ENCODE data around the gene STAT1. TPM values are rescaled to one million over a fixed set of nuclear protein-coding genes. Genes with fewer than 3 reads are reported as not detected.
A peak's percentile ranks its signal among the peaks of the same experiment; 100 is the strongest.

Gene STAT1
- total and polyA plus RNA-seq, 10 of the 15 experiments (the other 5 are each of a cell fraction or from before 2014, with no cell fraction given) = 81.8 to 398 (median 307) TPM

- TF ChIP-seq EZH2 (IDR thresholded peaks at IDR 0.05; ENCODE audit: borderline replicate concordance, control insufficient read depth, low read depth, low read length) (no peak), NFYA (IDR thresholded peaks at IDR 0.05; ENCODE audit: borderline replicate concordance, low read depth, low read length) (no peak), E2F8 (IDR thresholded peaks at IDR 0.05; ENCODE audit: low read depth, partially characterized antibody) (no peak), JUND (IDR thresholded peaks at IDR 0.05; ENCODE audit: low read depth, low read length) (no peak), POLR2AphosphoS5 (IDR thresholded peaks at IDR 0.05; ENCODE audit: low read length) (peak; percentile 85), POLR2A (IDR thresholded peaks at IDR 0.05; ENCODE audit: low read depth, low read length) (peak; percentile 63; the same call in 1 of the 2 replicates), HCFC1 (IDR thresholded peaks at IDR 0.05; ENCODE audit: low read length) (no peak)
Measured at GRCh38 chr2:191006297-191006696, 7.7 kb downstream of the STAT1 start (continued).

GRCh38 chr2:191003405-191004309, 10.3 kb downstream of the STAT1 start:
- H4K20me1 ChIP-seq (ENCODE audit: control insufficient read depth, insufficient read depth) = peaks cover 25% of the 10 kb centered on the region; the same call in 1 of the 2 replicates
- no peaks in the 10 kb centered on the region for H3K27me3 ChIP-seq (replicated peaks in 1 of 2; ENCODE audit: control insufficient read depth in 2 of 2, insufficient read depth in 2 of 2, low read length in 1 of 2)
- BruUV-seq (replicated peaks) = no TSS peak
- ATAC-seq = peak; percentile 13
- H3K36me3 ChIP-seq (ENCODE audit: control insufficient read depth in 2 of 2, insufficient read depth in 2 of 2, low read length in 1 of 2) = peaks cover 33 to 88% of the 10 kb centered on the region in 2 experiments
- no peak overlapping the region for H3K27ac ChIP-seq (ENCODE audit: control insufficient read depth, insufficient read depth)
- in situ Hi-C loops (cut with MboI) = no loop called here
- ChIA-PET CTCF (interaction anchor here (1.2 to 1.6 kb wide), 3 partner anchors 11 to 36 kb away, joined by 3 to 5 read pairs (median 4); no protein-coding TSS in a partner anchor), SMC1A (ENCODE audit: uncharacterized antibody, unreplicated experiment) (interaction anchor here (1.0 to 2.3 kb wide), 4 partner anchors 9 to 152 kb away, joined by 3 to 9 read pairs (median 6); partner anchors contain the start of gene STAT1), RAD21 (ENCODE audit: unreplicated experiment) (interaction anchor here (0.9 kb wide), 1 partner anchor 16 kb away, joined by 3 read pairs; no protein-coding TSS in a partner anchor), POLR2A (interaction anchor here (1.2 to 1.3 kb wide), 2 partner anchors 8 to 103 kb away, joined by 3 to 10 read pairs; no protein-coding TSS in a partner anchor)
- intact Hi-C loops (cut with micrococcal nuclease; ENCODE audit: unreplicated experiment) = no loop called here
- no peak overlapping the region for H3K9ac ChIP-seq (ENCODE audit: control insufficient read depth, insufficient read depth, low read length)
- peak overlapping the region; percentile 7; the same call in 1 of the 2 replicates for H3K4me2 ChIP-seq (ENCODE audit: control insufficient read depth, insufficient read depth)
- no peak overlapping the region for H3K4me3 ChIP-seq
- no peak overlapping the region for H2AFZ ChIP-seq (ENCODE audit: control insufficient read depth, low read depth, low read length)
- H3K9me3 ChIP-seq (replicated peaks; ENCODE audit: control insufficient read depth, insufficient read depth, low read length) = peaks cover 27% of the 10 kb centered on the region
- FAIRE-seq = no peak
- H3K79me2 ChIP-seq (ENCODE audit: control insufficient read depth, insufficient read depth, low read length) = peaks cover 49% of the 10 kb centered on the region
- H3K4me1 ChIP-seq (ENCODE audit: control insufficient read depth, insufficient read depth, low read length) = no peaks in the 10 kb centered on the region; the same call in 1 of the 2 replicates
- TF ChIP-seq SMAD5 (IDR thresholded peaks at IDR 0.05; ENCODE audit: low read depth) = peak; percentile 45; the same call in 1 of the 2 replicates
- TF ChIP-seq POLR2A (IDR thresholded peaks at IDR 0.05; ENCODE audit: low read depth, low read length) = peak; percentile 63; the same call in 1 of the 2 replicates
- TF ChIP-seq SIX5 (IDR thresholded peaks at IDR 0.05; ENCODE audit: low read depth, low read length, severe bottlenecking) = no peak
- peak; percentile 63 for TF ChIP-seq POLR2AphosphoS5 (IDR thresholded peaks at IDR 0.05; ENCODE audit: low read length)
- no peak for DNase-seq (ENCODE audit: low read depth, low spot score)
- WGBS (ENCODE audit: insufficient coverage, insufficient replicate concordance, low lambda C conversion rate, missing lambda C conversion rate) = 96% methylated on average over 6 of the region's 6 CpGs

Measured in GM12878 (cell line).